SHP77 treated with DMSO at 0.1 percent for 48 hours (cell line): ENCODE data around the gene DNAJC3.
"Not testable (repeated sequence)": the region's sequence is repeated elsewhere in the genome, so short reads cannot be mapped to it uniquely, and the experiment has no call there.

ENCODE experiments used
- DNase-seq: peaks from one replicate; lab custom pipeline; 2025; lab: John Stamatoyannopoulos, UW

The DNAJC3 gene

DNA sequence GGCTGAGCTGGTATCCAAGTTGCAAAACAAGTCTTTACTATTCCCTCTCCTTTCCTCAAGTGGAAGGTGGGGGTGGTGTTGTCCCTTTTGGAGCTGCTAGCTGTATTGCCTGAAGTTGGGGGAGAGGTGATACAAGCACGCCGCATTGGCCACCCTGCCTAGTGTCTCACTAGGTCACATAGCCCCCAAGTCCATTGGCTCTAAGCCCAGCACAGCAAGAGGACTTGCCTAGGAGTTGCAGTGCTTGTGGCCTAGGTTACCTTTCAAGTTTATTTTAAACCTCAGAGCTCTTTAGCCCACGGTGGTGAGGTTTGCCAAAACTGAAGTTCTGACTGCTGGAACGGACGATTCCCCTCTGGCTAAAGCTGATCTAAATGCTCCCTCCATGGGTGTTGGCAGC, 5.3 kb upstream of the DNAJC3 start:
- no peak for DNase-seq

DNA sequence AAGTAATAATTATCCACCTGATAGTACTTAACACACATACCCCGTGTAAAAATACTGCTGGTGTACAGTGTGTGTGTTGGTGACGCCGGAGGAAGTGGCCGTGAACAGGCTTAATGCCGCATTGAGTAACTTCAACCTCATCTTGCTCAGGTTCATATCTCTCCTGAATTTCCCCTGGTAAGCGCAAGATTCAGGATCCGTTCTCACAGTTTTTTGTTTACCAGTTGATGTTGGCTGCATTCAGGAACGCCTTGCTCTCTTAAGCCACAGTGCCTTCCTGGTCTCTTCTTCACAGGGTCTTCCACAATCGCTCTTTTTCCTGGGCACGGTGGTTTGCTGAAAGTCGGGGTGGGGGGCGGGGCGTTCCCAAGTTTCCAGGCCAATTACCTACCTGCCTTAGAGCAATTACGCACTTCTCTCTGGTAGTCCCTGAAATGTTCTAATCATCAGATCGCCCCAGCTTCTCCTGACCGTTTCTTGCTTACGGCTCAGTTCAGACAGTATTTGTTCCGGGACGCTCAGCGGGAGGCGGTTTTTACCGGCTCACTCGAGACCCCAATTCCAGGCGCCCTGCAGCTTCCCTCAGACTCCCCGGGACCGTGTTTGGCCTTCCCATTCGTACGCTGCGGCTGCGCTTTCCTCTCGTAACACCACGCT, 706 bp upstream of the DNAJC3 start:
- peak; percentile 77 for DNase-seq

DNA sequence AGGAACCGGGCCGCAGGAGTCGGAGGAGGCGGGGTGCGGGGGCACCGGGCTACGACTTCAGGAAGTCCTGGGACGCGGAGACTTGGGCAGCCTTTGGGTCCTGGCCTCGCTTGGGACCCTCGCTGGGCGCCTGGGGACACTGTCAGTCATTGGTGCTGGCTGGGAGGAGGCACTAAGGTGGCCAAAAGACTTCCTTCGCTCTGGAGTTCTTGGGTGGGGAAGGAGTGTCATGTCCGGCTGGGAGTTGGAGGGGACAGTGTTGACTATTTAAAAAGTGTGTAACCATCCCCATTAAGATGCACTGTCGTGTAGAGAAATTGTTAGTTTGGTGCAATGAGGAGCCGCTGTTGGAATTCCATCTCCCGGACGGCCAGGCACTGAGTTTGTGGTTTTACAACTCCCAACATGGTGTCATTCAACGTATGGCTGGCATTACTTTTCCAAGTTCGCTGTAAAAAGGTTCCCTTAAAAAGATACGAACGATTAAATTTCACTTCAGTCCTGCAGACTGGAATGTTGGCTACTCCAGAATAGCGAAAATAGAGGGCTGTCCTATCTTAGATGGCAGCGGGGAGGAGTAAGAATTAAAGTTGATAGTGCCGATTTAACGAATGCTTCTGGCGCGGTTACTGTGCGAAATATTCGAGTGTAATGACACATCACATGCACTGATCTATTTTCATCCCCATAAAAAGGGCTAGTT, 776 bp downstream of the DNAJC3 start:
- no peak for DNase-seq

DNA sequence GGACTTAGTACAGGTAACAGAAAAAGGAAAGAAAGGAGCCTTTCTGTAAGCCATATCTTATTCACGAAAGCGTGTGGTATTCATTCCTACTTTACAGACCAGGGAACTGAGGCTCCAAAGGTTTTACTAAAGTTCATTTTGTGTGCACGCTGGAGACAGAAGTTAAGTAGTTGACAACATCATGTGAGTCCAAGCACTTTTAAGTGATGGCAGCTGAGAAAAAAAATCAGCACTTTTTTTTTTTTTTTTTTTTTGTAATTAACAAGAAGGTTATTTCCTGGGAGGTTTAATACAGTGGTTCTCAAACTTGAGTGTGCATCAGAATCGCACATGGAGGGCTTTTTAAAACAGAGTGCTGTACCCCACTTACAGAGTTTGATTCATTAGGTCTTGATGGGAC, 2.0 kb downstream of the DNAJC3 start:
- no peak for DNase-seq

DNA sequence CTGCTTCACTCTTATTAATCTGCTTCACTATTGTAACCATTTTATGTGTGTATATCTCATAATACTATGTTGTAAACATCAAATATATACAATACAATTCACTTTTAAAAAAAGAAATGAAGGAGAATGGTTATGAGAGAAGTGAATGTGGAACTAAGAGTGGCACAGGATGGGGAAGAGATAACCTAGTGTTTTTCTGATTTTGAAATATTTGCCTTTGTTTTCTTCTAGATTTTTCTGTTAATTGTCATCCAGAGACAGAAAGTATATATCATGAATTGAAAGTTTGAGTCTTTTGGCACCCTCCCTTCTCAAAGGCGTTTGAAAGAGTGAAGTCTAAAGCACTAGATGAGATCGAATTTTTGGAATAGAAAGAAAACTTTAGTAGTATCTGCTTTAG, 2.8 kb downstream of the DNAJC3 start:
- no peak for DNase-seq

DNA sequence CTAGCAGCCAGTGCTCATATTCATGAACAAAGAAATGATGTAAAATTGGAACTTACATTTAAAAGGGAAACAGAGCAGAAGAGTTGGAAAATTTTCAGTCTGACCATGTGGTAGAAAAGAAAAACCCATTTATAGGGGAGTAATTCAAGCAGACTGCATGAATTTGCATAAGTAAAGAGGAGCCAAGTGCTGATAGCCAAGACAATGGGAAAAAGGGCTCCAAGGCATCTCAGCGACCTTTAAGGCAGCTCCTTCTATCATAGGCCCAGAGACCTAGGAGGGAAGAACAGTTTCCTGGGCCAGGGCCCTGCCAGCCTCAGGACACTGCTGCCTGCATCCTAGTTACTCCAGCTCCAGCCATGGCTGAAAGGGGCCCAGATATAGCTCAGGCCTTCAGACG, 7.5 kb downstream of the DNAJC3 start:
- DNase-seq: no peak

DNA sequence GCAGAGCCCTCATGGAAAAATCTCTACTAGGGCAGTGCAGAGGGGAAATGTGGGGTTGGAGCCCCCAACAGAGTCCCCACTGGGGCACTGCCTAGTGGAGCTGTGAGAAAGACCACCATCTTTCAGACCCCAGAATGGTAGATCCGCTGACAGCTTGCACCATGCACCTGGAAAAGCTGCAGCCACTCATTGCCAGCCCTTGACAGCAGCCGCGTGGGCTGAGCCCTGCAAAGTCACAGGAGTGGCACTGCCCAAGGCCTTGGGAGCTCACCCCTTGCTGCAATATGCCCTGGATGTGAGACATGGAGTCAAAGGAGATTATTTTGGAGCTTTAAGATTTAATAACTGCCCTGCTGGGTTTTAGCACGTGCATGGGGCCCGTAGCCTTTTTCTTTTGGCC, 8.0 kb downstream of the DNAJC3 start:
- not testable (repeated sequence) for DNase-seq

DNA sequence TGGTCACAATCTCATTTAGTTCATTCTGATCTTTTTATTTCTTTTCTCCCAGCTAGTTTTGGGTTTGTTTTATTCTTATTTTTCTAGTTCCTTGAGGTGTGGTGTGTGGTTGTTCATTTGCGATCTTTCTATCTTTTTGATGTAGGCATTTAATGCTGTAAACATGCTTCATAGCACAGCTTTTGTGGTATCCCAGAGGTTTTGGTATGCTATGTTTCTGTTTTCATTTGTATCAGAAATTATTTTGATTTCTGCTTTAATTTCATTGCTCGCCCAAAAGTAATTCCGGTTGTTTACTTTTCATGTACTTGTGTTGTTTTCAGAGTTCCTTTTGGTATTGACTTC, 12.6 kb downstream of the DNAJC3 start:
- no peak for DNase-seq

DNA sequence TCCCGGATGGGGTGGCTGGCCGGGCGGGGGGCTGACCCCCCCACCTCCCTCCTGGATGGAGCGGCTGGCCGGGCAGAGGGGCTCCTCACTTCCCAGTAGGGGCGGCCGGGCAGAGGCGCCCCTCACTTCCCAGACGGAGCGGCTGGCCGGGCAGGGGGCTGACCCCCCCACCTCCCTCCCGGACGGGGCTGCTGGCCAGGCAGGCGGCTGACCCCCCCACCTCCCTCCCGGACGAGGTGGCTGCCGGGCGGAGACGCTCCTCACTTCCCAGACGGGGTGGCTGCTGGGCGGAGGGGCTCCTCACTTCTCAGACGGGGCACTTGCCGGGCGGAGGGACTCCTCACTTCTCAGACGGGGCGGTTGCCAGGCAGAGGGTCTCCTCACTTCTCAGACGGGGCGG, 14.0 kb downstream of the DNAJC3 start:
- DNase-seq: not testable (repeated sequence)

DNA sequence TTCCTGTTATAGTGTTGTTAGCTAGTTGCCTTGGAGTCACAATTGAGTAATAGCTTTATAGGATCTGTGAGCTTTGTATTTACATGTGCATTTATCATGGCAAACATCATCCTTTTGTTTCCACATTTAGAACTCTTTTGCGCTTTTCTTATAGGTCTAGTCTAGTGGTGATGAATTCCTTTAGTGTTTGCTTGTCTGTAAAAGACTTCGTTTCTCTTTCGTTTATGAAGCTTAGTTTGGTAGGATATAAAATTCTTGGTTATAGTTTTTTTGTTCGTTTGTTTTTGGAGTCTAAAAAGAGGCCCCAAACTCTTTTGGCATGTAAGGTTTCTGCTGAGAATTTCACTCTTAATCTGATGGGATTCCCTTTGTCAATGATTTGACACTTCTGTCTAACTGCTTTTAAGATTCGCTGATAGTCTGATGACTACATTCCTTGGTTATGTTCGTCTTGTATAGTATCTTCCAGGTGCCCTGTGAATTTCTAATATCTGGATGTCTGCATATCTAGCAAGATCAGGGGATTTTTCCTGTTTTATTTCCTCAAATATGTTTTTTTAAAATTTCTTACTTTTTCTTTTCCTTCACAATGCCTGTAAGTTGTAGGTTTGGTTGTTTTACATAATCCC, 20.2 kb downstream of the DNAJC3 start:
- no peak for DNase-seq

DNA sequence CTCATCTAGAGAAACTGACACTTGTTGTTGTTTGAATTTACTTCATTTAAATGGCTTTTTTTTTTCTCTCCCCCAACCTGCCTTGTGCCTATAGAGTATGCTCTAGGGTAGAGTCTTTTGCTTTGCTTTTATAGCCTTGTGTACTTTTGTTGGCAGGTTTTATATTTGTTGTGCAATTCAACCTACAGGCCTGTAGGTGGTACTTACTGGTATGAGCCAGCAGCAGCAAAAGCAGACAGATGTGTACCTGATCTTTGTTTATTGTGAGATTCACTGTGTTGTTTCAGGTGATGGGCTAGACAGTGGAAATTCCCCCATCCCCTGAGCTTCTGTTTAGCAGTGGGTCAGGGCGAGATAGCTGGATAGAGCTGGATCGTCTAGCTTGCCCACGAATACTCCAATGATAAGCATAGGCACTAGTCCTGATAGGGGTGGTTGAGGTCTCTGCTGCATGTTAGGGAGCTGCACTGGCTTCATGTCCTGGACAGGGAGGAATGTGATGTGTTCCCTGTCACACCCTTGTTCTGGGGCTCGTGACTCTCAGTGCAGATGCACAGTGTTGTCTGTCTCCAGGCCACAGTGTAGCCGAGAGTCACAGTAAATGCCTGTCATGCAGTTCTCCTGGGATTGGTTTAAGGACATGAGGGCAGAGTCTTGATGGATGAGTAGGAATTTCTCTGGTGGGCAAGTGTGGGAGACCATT, 21.3 kb downstream of the DNAJC3 start:
- DNase-seq: peak; percentile 87

DNA sequence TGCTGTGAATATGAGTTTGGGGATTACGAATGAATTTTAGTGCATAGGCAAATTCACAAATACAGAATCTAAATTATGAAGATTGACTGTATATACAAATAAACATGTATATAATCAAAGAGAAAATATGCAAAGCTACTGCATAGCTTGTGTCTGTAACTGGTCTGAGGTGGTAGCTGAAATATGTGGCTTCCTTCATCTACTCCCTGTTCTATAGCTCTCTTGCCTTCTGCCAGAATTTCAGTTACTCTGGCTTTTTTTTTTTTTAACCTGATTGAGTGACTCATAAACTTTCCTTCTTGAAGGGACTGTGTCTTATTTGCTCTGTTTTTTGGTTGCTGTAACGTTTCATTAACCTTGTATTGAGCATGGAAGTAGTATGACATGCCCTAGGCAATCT, 26.6 kb downstream of the DNAJC3 start:
- no peak for DNase-seq

DNA sequence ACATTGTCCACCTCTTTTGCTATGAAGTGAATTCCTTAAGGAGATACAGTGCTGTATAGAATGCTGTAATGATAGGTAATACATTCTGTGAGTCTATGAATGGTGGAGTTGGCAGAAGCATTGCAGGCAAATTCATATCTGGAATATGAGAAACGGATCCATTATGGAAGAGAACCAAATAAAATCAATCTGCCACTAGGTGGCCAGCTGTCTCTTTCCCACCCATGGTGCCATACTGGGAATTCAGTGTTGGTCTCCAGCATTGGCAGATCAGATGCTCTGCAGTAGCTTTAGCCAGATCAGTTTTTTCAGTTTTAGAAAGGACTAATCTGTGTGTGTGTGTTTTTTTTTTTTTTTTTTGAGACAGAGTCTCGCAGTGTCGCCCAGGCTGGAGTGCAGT, 27.6 kb downstream of the DNAJC3 start:
- DNase-seq: peak; percentile 47

DNA sequence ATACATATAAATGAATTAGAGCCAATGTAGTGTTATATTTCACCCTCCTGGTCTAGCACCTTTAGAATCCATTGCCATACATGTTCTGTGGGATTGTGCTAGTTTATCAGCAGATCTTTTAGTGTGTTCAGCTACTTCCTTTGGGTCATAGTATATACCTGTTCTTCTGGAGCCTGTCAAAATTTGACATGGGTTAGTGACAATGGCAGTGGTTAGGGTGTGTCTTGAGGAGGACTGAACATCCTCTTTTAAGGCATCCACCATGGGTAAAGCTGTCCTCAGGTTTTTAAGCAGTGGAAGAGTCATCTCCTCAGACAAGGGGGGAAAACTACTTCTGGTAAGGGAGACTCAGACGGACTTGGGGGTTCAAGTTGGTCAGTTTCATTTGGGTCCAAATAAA, 29.4 kb downstream of the DNAJC3 start:
- DNase-seq: no peak

DNA sequence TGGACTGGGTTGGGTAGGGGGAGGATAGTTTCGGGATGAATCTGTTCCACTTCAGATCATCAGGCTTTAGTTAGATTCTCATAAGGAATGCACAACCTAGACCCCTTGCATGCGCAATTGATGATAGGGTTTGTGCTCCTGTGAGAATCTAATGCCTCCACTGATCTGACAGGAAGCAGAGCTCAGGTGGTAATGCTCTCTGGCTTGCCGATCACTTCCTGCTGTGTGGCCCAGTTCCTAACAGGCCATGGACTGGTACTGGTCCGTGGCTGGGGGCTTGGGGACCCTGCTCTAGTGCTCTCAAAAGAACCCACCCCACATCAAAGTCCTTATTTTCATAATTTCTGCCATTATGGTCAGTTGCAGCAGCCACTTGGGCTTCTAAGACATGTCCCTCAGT, 30.1 kb downstream of the DNAJC3 start:
- DNase-seq: no peak

DNA sequence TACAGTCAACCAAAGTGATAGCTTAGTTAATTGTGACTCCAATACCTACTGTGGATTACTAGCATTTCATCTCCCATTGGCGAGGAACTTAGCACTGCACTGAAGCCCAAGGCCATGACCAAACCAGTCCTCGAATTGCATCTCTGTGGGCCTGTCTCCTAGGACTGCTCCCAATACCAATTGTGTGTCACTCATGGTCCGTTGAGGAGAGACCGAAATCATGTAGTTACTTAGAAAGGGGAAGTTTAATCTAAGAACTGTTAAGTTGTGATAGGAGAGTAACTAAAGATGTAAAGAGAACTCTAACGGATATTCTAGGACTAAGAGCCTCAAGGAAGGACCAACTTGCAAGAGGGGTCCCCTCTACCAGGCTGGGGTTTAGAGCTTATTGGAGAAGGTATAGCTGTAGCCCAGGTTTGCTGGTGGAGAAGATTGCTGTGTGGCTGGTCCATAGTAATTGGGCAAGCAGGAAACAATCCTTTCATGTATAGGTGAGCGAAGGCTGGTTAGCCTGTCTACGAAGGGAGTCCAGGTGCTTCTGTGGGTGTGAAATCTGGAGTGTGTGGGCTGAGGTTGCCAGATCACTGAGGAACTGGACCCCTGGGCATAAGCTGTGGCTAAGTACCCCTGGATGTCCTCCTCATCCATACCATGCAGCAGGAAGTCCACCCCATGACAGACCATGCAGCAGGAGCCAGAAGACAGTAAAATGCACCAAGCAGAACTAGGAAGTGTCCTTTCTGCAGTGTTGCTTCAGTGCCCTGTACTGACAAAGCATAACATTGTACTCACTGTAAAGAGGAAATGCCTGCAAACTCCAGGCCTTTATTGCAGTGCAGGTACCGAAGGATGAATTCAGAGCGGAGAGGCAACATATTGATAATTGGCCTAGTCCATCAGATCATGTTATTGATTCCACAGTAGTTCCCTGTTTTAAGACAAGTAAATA, 30.8 kb downstream of the DNAJC3 start:
- DNase-seq: no peak

DNA sequence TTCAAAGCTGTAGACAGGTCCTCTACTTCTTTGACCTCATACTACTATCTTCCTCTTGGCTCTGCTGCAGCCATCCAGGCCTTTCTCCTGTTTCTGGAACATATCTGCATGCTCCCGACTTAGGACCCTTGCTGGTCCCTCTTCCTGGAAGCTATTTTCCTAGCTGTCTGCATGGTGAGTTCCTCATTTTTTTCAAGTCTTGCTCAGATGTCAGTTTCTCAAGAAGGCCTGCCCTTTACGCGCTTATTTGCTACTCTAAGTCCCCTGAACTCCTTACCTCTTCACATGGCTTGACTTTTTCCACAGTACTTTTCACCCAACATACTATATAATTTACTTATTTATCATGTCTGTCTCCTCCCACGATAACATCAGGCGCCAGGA, 31.4 kb downstream of the DNAJC3 start:
- DNase-seq: no peak

DNA sequence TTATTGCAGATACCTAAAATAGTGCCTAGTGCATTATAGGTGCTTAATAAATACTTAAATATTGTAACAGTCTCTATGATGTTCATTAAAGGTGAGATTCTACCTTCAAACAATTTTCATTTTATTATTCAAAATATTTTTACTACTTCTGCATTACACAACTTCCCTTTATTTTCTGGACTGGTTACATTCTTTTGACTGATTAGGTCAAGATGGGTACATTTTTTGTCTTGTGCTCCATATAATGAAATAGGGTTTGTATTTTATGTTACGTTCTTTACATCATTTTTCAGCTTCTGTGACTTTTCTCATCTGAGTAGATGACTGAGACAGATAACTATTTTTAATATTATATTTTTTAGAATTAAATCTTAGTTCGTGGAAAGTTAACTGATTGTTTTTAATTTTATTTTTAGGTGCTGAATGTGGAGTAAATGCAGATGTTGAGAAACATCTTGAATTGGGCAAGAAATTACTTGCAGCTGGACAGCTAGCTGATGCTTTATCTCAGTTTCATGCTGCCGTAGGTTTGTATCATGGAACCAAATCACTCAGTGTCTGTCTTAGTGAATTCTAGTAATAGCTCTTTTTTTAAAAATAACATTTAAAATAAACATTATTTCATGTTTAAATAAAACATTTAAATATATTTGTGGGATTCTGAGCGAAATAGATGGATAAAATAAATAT, 32.0 kb downstream of the DNAJC3 start:
- DNase-seq: no peak

DNA sequence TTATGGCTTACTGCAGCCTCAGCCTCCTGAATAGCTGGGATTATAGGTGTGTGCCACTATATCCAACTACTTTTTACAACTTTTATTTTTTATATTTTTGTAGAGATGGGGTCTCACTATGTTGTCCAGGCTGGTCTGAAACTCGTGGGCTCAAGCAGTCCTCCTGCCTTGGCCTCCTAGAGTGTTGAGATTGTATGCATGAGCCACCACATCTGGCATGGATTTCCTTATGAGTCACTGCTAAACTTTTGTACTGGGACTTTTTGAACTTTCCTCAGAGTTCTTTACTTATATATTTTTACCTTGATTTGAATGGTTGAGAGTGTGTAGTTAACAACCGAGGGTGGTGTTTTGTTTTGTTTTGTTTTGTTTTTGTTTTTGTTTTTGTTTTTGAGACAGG, 33.4 kb downstream of the DNAJC3 start:
- no peak for DNase-seq

DNA sequence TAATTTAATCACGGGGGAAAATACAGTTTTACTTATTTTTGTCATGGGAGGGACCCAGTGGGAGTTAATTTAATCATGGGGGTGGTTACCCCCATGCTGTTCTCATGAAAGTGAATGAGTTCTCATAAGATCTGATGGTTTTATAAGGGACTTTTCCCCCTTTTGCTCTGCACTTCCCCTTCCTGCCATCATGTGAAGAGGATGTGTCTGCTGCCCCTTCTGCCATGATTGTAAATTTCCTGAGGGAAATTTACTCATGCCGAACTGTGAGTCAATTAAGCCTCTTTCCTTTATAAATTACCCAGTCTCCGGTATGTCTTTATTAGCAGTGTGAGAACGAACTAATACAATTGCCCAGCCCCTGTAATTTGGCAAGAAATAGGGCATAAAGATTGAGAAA, 35.9 kb downstream of the DNAJC3 start:
- not testable (repeated sequence) for DNase-seq

DNA sequence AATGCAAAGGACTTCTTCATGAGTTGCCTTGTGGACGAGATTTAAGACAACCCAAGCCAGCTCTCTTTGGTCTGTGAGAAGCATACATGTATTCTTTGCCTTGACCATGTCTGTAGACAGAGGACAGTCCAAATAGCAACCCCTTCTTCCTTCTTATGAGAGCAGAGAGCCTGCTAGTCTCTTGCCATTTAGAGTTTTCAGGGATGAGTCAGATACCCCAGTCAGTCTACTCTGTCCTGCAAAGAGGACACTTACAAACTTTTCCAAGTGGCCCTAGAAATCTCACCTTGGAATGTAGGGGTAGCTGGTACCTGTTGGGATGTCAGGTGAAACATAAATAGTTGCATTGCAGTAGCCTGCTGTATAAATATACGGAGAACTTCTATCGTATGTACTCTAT, 36.7 kb downstream of the DNAJC3 start:
- no peak for DNase-seq
